Testis (tissue), 3 donors: ENCODE data around the gene CBFA2T2. TPM values are rescaled to one million over a fixed set of nuclear protein-coding genes. Genes with fewer than 3 reads are reported as not detected.

Source experiments
- DNase-seq: peaks from one replicate; pipeline ENCODE4 v3.0.0-alpha.2; 2019
- H3K27ac ChIP-seq, 2 donors: fragments of 200-600 bp; sonication (generic); one replicate each; pipeline ENCODE4 v1.5.1; 2019
- H3K27me3 ChIP-seq: fragments of 200-600 bp; sonication (generic); one replicate; pipeline ENCODE4 v1.5.1; 2019
- H3K36me3 ChIP-seq: fragments of 200-600 bp; sonication (generic); one replicate; pipeline ENCODE4 v1.5.1; 2017; ENCODE audit warnings: low read depth; ENCODE audit errors: missing control alignments
- H3K4me1 ChIP-seq: fragments of 200-600 bp; sonication (generic); one replicate; pipeline ENCODE4 v1.5.1; 2019
- H3K4me3 ChIP-seq, 2 donors: fragments of 200-600 bp; sonication (generic); one replicate each; pipeline ENCODE4 v1.5.1; 2017 to 2019
- H3K9me3 ChIP-seq: fragments of 200-600 bp; sonication (generic); one replicate; pipeline ENCODE4 v1.5.1; 2017
- POLR2A ChIP-seq: fragments of 450-650 bp; IDR thresholded peaks from one replicate; pipeline ENCODE4 v1.6.1; 2017; ENCODE audit warnings: antibody characterized with exemption, mild to moderate bottlenecking, moderate library complexity
- WGBS, 2 donors: methylation state at CpG; one replicate each; pipeline ENCODE4 v1.1.5; 2018; 5-methylcytosine and 5-hydroxymethylcytosine counted together
- intact Hi-C: fragments of 100-400 bp; cut with DNase I; formaldehyde crosslinking; loops from one replicate; pipeline ENCODE4 v1.15.1; 2023; ENCODE audit warnings: low total_unique reads
- polyA plus RNA-seq: library from polyadenylated mRNA; stranded (reverse); fragments of 350-450 nt; fragmentation: Illumina TruSeq; extraction: RNeasy Lipid Tissue Mini Kit (QIAGEN cat#74804); gene quantifications from one replicate; pipeline ENCODE4 v1.2.3, GENCODE V29; 2014; ENCODE audit warnings: low read depth, low replicate concordance; ENCODE audit not compliant: insufficient read depth
- total RNA-seq, 2 donors: library from RNA; depleted of rRNA; stranded (reverse); fragments of >200 nt; gene quantifications; one replicate each; pipeline ENCODE4 v1.2.3, GENCODE V29; 2016
- TF ChIP-seq, protein P1 (sequence below), 3 experiments: fragments of 450-650 bp in 2 of 3; fragments of 200-600 bp in 1 of 3; sonication (generic) in 1 of 3; IDR thresholded peaks; one replicate each; pipeline ENCODE4 v1.5.1; 2016 to 2019; ENCODE audit warnings: antibody characterized with exemption in 3 of 3, mild to moderate bottlenecking in 2 of 3, moderate library complexity in 1 of 3

The CBFA2T2 gene
- total and polyA plus RNA-seq, 3 donors from 2014 or later, result 25.2 to 39.2 (median 33.1) TPM

DNA sequence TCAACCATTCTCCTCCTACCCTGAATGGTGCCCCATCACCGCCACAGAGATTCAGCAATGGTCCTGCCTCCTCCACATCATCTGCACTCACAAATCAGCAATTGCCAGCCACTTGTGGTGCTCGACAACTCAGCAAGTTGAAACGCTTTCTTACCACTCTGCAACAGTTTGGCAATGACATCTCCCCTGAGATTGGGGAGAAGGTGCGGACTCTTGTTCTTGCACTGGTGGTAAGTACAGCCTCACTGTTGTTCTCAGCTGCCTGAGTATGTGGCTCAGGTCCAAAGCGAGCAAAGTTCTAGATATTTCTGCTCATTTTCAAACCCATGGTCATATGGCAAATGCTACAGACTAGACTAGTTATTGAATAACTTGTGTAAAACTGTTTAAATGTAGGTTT lies 121.2 kb downstream of the CBFA2T2 start:
- 83 to 89% methylated on average over 5 of the region's 5 CpGs for WGBS, 2 donors
- Histone ChIP-seq H3K27ac (no peak overlapping the region), H3K36me3 (no peaks in the 10 kb centered on the region), H3K4me1 (no peaks in the 10 kb centered on the region), H3K4me3 (no peak overlapping the region), H3K9me3 (no peaks in the 10 kb centered on the region), H3K27me3 (no peaks in the 10 kb centered on the region)
- intact Hi-C loops, result no loop called here
- TF ChIP-seq, protein P1, sequence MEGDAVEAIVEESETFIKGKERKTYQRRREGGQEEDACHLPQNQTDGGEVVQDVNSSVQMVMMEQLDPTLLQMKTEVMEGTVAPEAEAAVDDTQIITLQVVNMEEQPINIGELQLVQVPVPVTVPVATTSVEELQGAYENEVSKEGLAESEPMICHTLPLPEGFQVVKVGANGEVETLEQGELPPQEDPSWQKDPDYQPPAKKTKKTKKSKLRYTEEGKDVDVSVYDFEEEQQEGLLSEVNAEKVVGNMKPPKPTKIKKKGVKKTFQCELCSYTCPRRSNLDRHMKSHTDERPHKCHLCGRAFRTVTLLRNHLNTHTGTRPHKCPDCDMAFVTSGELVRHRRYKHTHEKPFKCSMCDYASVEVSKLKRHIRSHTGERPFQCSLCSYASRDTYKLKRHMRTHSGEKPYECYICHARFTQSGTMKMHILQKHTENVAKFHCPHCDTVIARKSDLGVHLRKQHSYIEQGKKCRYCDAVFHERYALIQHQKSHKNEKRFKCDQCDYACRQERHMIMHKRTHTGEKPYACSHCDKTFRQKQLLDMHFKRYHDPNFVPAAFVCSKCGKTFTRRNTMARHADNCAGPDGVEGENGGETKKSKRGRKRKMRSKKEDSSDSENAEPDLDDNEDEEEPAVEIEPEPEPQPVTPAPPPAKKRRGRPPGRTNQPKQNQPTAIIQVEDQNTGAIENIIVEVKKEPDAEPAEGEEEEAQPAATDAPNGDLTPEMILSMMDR (IDR thresholded peaks at IDR 0.05), result no peak
- no peak for TF ChIP-seq POLR2A
- no peak for DNase-seq

DNA sequence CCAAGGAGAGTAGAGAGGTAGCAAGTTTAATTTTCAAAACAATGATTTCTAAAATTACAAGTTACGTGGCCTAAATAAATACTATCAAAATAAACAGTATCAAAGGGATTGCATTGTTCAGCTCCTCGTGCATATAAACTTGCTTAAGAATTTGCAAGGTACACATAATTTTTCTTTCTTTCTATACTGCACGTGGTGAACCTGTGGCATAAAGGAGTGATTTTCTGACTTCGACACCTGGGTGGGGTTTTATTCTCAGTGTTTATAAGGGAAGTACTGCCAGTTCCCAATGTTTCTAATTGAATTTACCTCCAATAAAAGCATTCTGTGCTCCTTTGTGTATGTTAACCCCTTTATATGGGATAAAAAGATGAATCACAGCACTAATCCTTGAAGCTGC lies 122.1 kb downstream of the CBFA2T2 start:
- H3K4me3 ChIP-seq, result no peak overlapping the region
- no peak overlapping the region for H3K27ac ChIP-seq
- no peaks in the 10 kb centered on the region for H3K36me3 ChIP-seq
- DNase-seq, result no peak
- intact Hi-C loops, result no loop called here
- 41 to 50% methylated on average over 4 of the region's 4 CpGs for WGBS, 2 donors
- TF ChIP-seq, protein P1 (IDR thresholded peaks at IDR 0.05), result no peak
- no peak for TF ChIP-seq POLR2A
- H3K27me3 ChIP-seq, result no peaks in the 10 kb centered on the region
- H3K4me1 ChIP-seq, result no peaks in the 10 kb centered on the region
- no peaks in the 10 kb centered on the region for H3K9me3 ChIP-seq

DNA sequence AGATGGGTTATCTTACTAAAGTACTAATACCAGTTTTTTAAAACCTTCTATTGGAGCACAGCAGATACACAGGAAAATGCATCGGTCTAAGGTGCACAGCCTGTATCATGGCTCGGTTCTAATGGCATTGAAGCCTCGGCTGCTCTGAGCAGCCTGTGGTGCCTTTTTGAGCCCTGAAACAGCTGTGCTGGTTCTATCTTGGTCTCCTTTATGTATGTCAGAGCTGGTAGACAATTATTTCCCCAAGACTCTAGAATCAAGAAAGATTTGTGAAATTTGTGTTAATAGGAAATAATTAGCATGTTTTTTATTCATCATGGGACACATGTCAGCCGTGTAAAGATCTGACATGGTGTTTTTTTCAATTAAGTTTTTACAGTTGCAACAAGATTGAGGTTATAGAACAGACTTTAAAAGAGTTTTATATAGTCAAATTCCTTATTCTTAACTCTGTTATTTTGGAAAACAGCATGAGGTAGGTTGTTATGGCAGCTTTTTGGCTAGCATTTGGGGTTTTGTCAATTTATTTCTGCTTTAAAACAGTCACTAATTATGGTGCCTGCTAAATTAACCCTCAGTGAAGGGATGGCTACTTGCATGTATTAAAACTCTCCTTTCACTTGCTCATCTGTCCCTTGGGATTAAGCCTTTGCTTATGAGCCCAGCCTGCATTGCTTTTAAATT lies 132.0 kb downstream of the CBFA2T2 start:
- Histone ChIP-seq H3K4me1 (no peaks in the 10 kb centered on the region), H3K9me3 (no peaks in the 10 kb centered on the region), H3K36me3 (no peaks in the 10 kb centered on the region), H3K27me3 (no peaks in the 10 kb centered on the region), H3K4me3 (no peak overlapping the region), H3K27ac (no peak overlapping the region)
- DNase-seq, result no peak
- intact Hi-C loops, result no loop called here
- 94 to 96% methylated on average over 4 of the region's 4 CpGs for WGBS, 2 donors
- TF ChIP-seq POLR2A, result no peak
- TF ChIP-seq, protein P1 (IDR thresholded peaks at IDR 0.05), result no peak

DNA sequence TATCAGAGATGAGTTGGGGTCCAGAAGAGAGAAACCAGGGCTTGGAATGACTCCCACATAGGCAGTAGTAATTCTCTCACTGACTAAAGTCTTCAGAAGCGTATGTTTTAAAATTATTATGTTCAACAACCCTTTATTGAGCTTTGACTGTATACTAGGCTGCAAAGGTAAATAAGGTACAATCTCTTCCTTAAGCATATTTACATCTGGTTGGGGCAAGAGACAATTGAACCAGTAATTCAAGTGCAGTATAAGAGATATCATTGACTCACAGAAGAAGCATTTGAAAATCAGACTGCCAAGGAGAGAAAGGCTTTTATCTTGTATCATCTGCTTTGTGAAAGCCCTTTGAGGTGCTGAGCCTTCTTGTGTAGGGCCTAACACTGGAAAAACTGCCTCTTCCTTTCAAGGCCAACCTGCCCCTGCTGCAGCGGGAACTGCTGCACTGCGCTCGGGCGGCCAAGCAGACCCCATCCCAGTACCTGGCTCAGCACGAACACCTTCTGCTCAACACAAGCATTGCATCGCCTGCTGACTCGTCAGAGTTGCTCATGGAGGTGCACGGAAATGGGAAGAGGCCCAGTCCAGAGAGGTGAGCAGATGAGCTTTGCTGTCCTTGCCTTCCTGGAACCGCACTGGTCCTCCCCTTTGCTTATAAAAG lies 132.9 kb downstream of the CBFA2T2 start:
- TF ChIP-seq, protein P1 (IDR thresholded peaks at IDR 0.05), result no peak
- no peak for TF ChIP-seq POLR2A
- H3K9me3 ChIP-seq, result no peaks in the 10 kb centered on the region
- DNase-seq, result no peak
- no peaks in the 10 kb centered on the region for H3K27me3 ChIP-seq
- 96 to 97% methylated on average over 10 of the region's 10 CpGs for WGBS, 2 donors
- H3K4me1 ChIP-seq, result no peaks in the 10 kb centered on the region
- no peaks in the 10 kb centered on the region for H3K36me3 ChIP-seq
- intact Hi-C loops, result no loop called here
- H3K27ac ChIP-seq, result no peak overlapping the region
- H3K4me3 ChIP-seq, result no peak overlapping the region
